Subcutaneous adipose tissue (tissue), 4 donors: ENCODE results near the gene TRIM65. TPM values are rescaled to one million over a fixed set of nuclear protein-coding genes. Genes with fewer than 3 reads are reported as not detected.

Experiments
- total RNA-seq, 4 donors: library from RNA; depleted of rRNA; stranded (reverse); fragments of >200 nt; gene quantifications; one replicate each; pipeline ENCODE4 v1.1.0, GENCODE V29; 2016
- TF ChIP-seq, protein P1 (sequence below): fragments of 450-650 bp; IDR thresholded peaks from one replicate; pipeline ENCODE4 v1.5.1; 2016; ENCODE audit warnings: low read depth, mild to moderate bottlenecking, control low read depth, antibody characterized with exemption, moderate library complexity

TRIM65 gene
- total RNA-seq, 4 donors from 2014 or later, result 14.3 to 33.9 (median 24.7) TPM

DNA sequence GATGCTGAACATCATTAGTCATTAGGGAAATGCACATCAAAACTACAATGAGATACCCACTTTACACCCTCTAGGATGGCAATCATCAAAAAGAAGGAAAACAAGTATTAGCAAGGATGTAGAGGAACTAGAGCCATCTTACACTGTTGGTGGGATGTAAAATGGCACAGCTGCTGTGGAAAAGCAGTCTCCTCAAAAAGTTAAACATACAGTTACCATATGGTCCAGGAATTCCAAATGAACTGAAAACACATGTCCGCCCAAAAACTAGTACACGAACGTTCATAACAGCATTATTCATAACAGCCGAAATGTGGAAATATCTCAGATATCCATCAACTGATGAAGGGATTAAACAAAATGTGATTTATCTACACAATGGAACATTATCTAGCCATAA is 37.1 kb upstream of the TRIM65 start:
- TF ChIP-seq, protein P1, sequence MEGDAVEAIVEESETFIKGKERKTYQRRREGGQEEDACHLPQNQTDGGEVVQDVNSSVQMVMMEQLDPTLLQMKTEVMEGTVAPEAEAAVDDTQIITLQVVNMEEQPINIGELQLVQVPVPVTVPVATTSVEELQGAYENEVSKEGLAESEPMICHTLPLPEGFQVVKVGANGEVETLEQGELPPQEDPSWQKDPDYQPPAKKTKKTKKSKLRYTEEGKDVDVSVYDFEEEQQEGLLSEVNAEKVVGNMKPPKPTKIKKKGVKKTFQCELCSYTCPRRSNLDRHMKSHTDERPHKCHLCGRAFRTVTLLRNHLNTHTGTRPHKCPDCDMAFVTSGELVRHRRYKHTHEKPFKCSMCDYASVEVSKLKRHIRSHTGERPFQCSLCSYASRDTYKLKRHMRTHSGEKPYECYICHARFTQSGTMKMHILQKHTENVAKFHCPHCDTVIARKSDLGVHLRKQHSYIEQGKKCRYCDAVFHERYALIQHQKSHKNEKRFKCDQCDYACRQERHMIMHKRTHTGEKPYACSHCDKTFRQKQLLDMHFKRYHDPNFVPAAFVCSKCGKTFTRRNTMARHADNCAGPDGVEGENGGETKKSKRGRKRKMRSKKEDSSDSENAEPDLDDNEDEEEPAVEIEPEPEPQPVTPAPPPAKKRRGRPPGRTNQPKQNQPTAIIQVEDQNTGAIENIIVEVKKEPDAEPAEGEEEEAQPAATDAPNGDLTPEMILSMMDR, result no peak

GRCh38 chr17:75932852-75933251 is 36.1 kb upstream of the TRIM65 start:
- TF ChIP-seq, protein P1, result no peak

- TF ChIP-seq, protein P1, result no peak
Measured at GRCh38 chr17:75931062-75931461, 34.3 kb upstream of the TRIM65 start.

- TF ChIP-seq, protein P1, result no peak
Measured at GRCh38 chr17:75927286-75927922, 30.7 kb upstream of the TRIM65 start.

GRCh38 chr17:75926456-75926855 is 29.7 kb upstream of the TRIM65 start:
- TF ChIP-seq, protein P1, result no peak

GRCh38 chr17:75925912-75926311 is 29.2 kb upstream of the TRIM65 start:
- TF ChIP-seq, protein P1, result no peak

GRCh38 chr17:75925103-75925502 is 28.4 kb upstream of the TRIM65 start:
- TF ChIP-seq, protein P1, result no peak
